ENCODE data around the gene PRIM1. TPM values are rescaled to one million over a fixed set of nuclear protein-coding genes. Genes with fewer than 3 reads are reported as not detected.

The PRIM1 gene
- total RNA-seq, 1 experiment from 2014 or later, result 50.7 TPM

GRCh38 chr12:56768424-56768823 lies 16.3 kb upstream of the PRIM1 start:
- H3K4me2 ChIP-seq (ENCODE audit: insufficient read depth, insufficient read length, low read length), result no peak overlapping the region
- no peak overlapping the region for H3K14ac ChIP-seq (ENCODE audit: insufficient read depth, low read length)
- no peak overlapping the region for H4K91ac ChIP-seq (ENCODE audit: insufficient read length, low read depth, low read length)
- H3K27me3 Mint-ChIP-seq (ENCODE audit: low read depth), result no peaks in the 10 kb centered on the region; the same call in 1 of the 2 replicates
- H3K79me1 ChIP-seq (ENCODE audit: insufficient read depth, low read depth, low read length, poor library complexity, severe bottlenecking), result no peaks in the 10 kb centered on the region
- no peak overlapping the region for H3K4me3 Mint-ChIP-seq
- H3K79me2 ChIP-seq (ENCODE audit: insufficient read depth, low read length), result no peaks in the 10 kb centered on the region
- no peak overlapping the region for H2BK120ac ChIP-seq (ENCODE audit: low read depth, low read length, poor library complexity, severe bottlenecking)
- H3K27me3 ChIP-seq (ENCODE audit: insufficient read depth, low read length), result no peaks in the 10 kb centered on the region
- H3K9me3 Mint-ChIP-seq, result no peaks in the 10 kb centered on the region; a peak in 1 of 5 replicates
- H3K4me1 Mint-ChIP-seq, result peaks cover 22 to 24% of the 10 kb centered on the region in 2 experiments
- no peak for DNase-seq
- H3K56ac ChIP-seq (ENCODE audit: insufficient read length, low read depth, low read length), result no peak overlapping the region
- H3K36me3 Mint-ChIP-seq (ENCODE audit: insufficient read depth in 1 of 3, low read depth in 3 of 3), result no peaks in the 10 kb centered on the region
- H2AK5ac ChIP-seq (ENCODE audit: insufficient read length, low read length), result no peak overlapping the region
- H3K27ac Mint-ChIP-seq, result peak overlapping the region in 1 of 3 experiments; percentile 46; a peak in 1 of 7 replicates
- no peaks in the 10 kb centered on the region for H3K9me3 ChIP-seq (ENCODE audit: control insufficient read depth, low read depth, low read length)
- H3K23me2 ChIP-seq (ENCODE audit: insufficient read length, low read depth, low read length, poor library complexity, severe bottlenecking), result no peaks in the 10 kb centered on the region
- no peak overlapping the region for H3K23ac ChIP-seq (ENCODE audit: insufficient read length, low read depth, low read length)
- H2BK15ac ChIP-seq (ENCODE audit: low read depth, low read length), result no peak overlapping the region
- H3K27ac ChIP-seq (ENCODE audit: insufficient read length, low read depth, low read length), result no peak overlapping the region
- WGBS (ENCODE audit: extremely low coverage, insufficient read length, low lambda C conversion rate), result no CpG with 5 or more reads among the region's 5 CpGs
- H2AFZ ChIP-seq (ENCODE audit: low read length), result no peak overlapping the region
- no peak overlapping the region for H2BK12ac ChIP-seq (ENCODE audit: insufficient read length, low read depth, low read length)
- H2BK20ac ChIP-seq (ENCODE audit: low read depth, low read length, poor library complexity, severe bottlenecking), result no peak overlapping the region
- no peaks in the 10 kb centered on the region for H4K20me1 ChIP-seq (ENCODE audit: control insufficient read depth, insufficient read depth, insufficient read length)
- H3K9ac ChIP-seq (ENCODE audit: extremely low read depth, insufficient read length, low read length), result no peak overlapping the region
- H2BK5ac ChIP-seq (ENCODE audit: insufficient read length, low read length), result no peak overlapping the region
- TF ChIP-seq CTCF (conservative IDR thresholded peaks at IDR 0.05), result no peak
- peaks cover 5% of the 10 kb centered on the region; the same call in 1 of the 2 replicates for H3K4me1 ChIP-seq (ENCODE audit: insufficient read depth, low read length)
- no peak overlapping the region for H4K5ac ChIP-seq (ENCODE audit: insufficient read length, low read depth, low read length)
- H3T11ph ChIP-seq (ENCODE audit: low read length), result no peak overlapping the region
- H3K4ac ChIP-seq (ENCODE audit: low read depth, low read length), result no peak overlapping the region
- H3K18ac ChIP-seq (ENCODE audit: insufficient read length, low read depth, low read length), result no peak overlapping the region
- H4K8ac ChIP-seq (replicated peaks; ENCODE audit: insufficient read length, low read depth, low read length), result no peak overlapping the region
